ENCODE measurements around the gene EFCAB8. TPM values are rescaled to one million over a fixed set of nuclear protein-coding genes. Genes with fewer than 3 reads are reported as not detected.

The EFCAB8 gene
- total RNA-seq, 1 donor = not detected

- H3K4me3 ChIP-seq (ENCODE audit: low read depth, low read length) = no peak overlapping the region
- TF ChIP-seq, protein P1, sequence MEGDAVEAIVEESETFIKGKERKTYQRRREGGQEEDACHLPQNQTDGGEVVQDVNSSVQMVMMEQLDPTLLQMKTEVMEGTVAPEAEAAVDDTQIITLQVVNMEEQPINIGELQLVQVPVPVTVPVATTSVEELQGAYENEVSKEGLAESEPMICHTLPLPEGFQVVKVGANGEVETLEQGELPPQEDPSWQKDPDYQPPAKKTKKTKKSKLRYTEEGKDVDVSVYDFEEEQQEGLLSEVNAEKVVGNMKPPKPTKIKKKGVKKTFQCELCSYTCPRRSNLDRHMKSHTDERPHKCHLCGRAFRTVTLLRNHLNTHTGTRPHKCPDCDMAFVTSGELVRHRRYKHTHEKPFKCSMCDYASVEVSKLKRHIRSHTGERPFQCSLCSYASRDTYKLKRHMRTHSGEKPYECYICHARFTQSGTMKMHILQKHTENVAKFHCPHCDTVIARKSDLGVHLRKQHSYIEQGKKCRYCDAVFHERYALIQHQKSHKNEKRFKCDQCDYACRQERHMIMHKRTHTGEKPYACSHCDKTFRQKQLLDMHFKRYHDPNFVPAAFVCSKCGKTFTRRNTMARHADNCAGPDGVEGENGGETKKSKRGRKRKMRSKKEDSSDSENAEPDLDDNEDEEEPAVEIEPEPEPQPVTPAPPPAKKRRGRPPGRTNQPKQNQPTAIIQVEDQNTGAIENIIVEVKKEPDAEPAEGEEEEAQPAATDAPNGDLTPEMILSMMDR (IDR thresholded peaks at IDR 0.05; ENCODE audit: insufficient read depth, low read length) = no peak
- no peak for DNase-seq (ENCODE audit: low read depth)
Measured at GRCh38 chr20:32917191-32917950, 58.6 kb downstream of the EFCAB8 start.

DNA sequence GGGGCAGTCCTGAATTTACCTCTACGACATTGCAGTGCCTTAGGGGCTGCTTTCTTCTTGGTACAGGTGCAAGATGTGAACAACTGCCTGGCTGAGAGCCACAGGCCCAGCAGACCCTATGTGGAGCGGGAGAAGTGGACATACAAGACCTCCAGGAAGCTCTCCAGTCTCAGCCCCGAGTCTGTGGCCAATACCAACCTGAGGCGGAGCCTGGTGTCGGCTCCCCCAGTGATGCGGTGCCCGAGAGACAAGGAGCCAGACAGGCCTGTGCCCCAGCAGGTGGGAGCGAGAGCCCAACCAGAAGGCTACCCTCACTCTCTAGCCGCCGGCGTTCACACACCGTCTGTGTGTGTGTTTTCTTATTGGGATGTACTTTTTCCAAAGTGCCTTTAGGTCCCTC, 59.6 kb downstream of the EFCAB8 start:
- H3K4me3 ChIP-seq (ENCODE audit: low read depth, low read length) = no peak overlapping the region
- TF ChIP-seq, protein P1 (IDR thresholded peaks at IDR 0.05; ENCODE audit: insufficient read depth, low read length) = no peak
- DNase-seq (ENCODE audit: low read depth) = no peak

DNA sequence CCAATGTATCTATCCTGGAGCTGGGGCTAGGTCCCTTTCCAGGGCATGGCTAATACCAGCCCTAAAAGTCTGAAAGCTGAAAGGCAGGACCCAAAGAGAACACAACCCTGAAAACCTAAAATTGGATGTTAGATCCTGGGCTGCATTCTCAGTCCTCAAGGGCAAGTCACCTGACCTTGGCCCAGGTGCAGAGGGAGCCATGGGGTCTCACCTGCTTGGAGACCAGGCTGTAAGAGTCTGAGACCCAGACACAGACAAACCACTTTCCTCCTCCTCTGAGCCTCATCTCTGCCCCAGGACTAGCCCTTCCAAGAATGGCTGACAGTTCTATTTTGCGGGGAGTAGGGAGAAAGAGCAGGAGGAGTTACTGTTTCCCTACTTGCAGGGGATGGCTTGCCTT, 60.0 kb downstream of the EFCAB8 start:
- DNase-seq (ENCODE audit: low read depth) = no peak
- no peak overlapping the region for H3K4me3 ChIP-seq (ENCODE audit: low read depth, low read length)
- TF ChIP-seq, protein P1 (IDR thresholded peaks at IDR 0.05; ENCODE audit: insufficient read depth, low read length) = no peak

GRCh38 chr20:32920066-32920465, 61.3 kb downstream of the EFCAB8 start:
- TF ChIP-seq, protein P1 (IDR thresholded peaks at IDR 0.05; ENCODE audit: insufficient read depth, low read length) = no peak
- H3K4me3 ChIP-seq (ENCODE audit: low read depth, low read length) = no peak overlapping the region
- DNase-seq (ENCODE audit: low read depth) = no peak

DNA sequence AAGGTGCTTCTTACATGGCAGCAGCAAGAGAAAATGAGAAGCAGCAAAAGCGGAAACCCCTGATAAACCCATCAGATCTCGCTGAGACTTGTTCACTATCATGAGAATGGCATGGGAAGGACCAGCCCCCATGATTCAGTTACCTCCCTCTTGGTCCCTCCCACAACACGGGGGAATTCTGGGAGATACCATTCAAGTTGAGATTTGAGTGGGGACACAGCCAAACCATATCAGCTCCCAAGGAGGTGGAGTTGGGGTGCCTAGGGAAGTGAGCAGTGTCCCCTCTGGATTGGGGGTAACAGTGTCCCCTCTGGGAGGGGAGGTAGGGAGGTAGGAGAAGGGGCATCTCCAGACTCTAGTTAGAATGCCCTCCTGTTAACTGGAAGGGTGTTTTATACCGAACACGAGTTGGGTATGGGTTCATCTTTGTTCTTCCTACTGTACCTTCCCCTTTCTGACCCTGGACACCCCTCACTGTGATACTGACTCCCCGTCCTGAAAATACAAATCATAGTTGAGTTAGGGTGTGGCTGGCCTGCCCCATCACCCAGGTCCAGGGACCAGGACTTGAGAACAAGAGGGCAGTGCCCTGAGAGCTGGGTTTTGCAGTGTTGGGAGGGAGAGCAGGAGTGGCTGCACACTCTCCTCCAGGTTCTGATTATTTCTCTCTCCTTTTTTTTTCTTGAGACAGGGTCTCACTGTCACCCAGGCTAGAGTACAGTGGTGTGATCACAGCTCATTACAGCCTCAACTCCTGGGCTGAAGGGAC, 62.0 kb downstream of the EFCAB8 start:
- TF ChIP-seq, protein P1 (IDR thresholded peaks at IDR 0.05; ENCODE audit: insufficient read depth, low read length) = no peak
- H3K4me3 ChIP-seq (ENCODE audit: low read depth, low read length) = no peak overlapping the region
- DNase-seq (ENCODE audit: low read depth) = no peak

GRCh38 chr20:32922466-32922865, 63.7 kb downstream of the EFCAB8 start:
- H3K4me3 ChIP-seq (ENCODE audit: low read depth, low read length) = no peak overlapping the region
- TF ChIP-seq, protein P1 (IDR thresholded peaks at IDR 0.05; ENCODE audit: insufficient read depth, low read length) = no peak
- no peak for DNase-seq (ENCODE audit: low read depth)
